NOMO-1 treated with dmso at 0.1 percent for 144 hours (cell line): ENCODE measurements around the gene MSGN1.

ENCODE experiments used
- DNase-seq: peaks from one replicate; lab custom pipeline; 2025; ENCODE audit not compliant: unreplicated experiment; lab: John Stamatoyannopoulos, UW

Gene MSGN1, protein sequence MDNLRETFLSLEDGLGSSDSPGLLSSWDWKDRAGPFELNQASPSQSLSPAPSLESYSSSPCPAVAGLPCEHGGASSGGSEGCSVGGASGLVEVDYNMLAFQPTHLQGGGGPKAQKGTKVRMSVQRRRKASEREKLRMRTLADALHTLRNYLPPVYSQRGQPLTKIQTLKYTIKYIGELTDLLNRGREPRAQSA

GRCh38 chr2:17816396-17817245 is at the start of gene MSGN1:
TSS of gene MSGN1 (plus strand) at chr2:17816460. CDS start at chr2:17816519, 59 bp downstream.
- DNase-seq: no peak

DNA sequence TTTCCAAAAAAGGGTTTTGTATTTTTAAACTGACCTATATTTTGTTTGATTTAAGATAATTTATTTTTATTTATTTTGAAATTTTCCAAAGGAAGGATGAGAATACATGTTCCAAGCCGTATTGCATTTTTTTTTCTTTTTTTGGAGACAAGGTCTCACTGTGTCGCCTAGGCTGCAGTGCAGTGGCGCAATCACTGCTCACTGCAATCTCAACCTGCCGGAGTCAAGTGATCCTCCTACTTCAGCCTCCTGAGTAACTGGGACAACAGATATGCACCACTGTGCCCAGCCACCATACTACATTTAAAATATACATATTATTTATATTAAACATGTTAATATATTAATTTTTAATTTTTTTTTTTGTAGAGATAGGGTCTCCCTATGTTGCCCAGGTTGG is 47.4 kb upstream of the MSGN1 start:
- no peak for DNase-seq

DNA sequence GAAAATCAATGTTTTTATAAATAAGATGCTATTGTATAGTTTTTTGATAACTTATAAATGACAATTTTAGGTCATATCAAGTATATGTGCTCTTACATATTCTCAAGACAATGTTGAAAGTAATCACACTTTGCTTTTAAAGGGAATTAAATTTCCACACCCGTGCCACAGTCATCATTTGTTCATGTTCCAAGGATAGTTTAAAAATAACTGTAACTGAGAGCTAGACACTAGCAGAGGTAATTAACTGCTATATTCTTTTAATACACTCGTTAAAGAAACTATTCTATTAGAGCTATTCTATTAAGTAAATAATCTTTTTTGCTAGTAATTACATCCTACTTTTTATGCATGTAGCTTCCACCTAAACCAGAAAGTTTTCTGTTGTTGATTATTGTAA is 44.3 kb upstream of the MSGN1 start:
- DNase-seq: no peak

DNA sequence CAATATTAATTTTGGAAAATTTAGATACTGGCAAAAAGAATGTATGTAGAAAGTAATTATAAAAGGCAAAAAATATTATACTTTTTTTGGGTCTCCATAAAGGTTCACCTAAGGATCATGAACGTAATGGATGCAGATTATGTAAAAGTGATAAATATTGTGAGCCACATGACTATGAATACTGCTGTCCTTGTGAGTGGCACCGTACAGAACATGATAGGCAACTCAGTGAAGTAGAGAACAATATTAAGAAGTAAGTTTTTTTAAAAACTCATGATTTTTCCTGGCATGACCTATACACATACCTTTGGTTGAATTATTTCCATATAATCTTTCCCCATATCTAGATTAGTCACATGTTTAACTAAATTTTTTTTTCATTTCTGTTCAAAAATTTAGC is 43.7 kb upstream of the MSGN1 start:
- no peak for DNase-seq

- no peak for DNase-seq
These were observed 35.7 kb upstream of the MSGN1 start for GRCh38 chr2:17780546-17780945.

DNA sequence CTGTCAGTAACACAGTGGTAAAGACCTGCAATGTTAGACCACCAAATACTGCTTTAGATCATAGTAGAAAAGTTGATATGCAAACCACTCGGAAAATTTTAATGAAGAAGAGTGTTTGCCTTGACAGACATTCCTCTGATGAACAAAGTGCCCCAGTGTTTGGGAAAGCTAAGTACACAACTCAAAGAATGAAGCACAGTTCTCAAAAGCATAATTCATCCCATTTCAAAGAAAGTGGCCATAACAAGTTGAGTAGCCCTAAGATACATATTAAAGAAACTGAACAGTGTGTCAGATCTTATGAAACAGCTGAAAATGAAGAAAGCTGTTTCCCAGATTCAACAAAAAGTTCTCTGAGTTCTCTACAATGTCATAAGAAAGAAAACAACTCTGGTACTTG is 34.8 kb upstream of the MSGN1 start:
- no peak for DNase-seq

- no peak for DNase-seq
These were observed 29.5 kb upstream of the MSGN1 start for GRCh38 chr2:17786727-17787126.

GRCh38 chr2:17788773-17789172 is 27.5 kb upstream of the MSGN1 start:
- DNase-seq: no peak

GRCh38 chr2:17790536-17790935 is 25.7 kb upstream of the MSGN1 start:
- DNase-seq: no peak

GRCh38 chr2:17791121-17791816 is 25.0 kb upstream of the MSGN1 start:
- no peak for DNase-seq

DNA sequence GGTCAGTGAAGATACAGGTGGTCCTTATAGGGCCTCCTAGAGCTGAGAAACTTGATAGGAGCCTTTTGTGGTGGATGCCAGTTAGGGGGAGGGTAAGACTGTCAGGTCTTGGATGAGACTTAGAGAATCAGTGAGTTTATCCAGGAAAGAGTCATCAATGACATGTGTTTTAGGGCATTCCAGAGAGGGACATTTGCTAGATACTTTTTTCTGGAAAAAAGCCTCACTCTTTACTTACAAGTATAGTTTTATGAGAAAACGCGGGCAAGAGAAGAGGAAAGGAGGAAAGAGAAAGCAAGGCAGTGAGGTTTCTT is 24.5 kb upstream of the MSGN1 start:
- DNase-seq: no peak

DNA sequence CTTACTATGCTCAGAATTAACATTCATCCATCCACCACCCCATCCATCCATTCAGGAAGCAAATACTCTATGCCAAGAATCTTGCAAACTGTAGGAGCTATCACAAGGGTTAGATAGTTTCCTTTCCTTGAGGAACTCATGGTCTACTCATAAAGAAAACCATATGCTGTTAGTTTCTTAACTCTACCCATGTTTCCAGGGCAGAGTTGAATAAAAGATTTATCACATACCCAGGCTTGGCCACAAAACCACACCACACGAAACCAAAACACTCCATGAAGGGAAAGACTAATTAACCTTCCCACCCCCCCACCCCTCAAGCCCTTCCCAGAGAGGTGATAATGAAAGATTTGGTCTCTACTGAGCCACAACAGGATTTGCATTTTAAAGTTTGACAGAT is 23.7 kb upstream of the MSGN1 start:
- DNase-seq: no peak

DNA sequence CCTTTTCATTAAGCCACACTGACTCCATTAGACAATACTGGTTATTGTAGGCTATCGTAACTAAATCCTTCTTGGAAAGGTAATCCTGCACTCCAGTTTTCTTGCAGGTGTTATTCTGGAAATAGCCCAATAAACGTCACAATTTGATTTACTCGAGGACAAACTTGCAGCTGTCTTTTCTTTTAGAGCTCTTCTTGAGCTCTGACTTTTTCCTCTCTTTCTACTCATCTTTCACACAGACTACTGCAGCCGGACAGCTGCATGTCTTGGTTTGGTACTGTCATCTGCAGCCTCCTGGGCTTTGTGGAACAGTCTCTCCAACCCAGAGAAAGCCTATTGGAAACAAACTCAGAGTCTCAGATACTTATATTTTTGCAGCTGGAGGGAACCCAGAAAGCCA is 23.0 kb upstream of the MSGN1 start:
- DNase-seq: no peak

DNA sequence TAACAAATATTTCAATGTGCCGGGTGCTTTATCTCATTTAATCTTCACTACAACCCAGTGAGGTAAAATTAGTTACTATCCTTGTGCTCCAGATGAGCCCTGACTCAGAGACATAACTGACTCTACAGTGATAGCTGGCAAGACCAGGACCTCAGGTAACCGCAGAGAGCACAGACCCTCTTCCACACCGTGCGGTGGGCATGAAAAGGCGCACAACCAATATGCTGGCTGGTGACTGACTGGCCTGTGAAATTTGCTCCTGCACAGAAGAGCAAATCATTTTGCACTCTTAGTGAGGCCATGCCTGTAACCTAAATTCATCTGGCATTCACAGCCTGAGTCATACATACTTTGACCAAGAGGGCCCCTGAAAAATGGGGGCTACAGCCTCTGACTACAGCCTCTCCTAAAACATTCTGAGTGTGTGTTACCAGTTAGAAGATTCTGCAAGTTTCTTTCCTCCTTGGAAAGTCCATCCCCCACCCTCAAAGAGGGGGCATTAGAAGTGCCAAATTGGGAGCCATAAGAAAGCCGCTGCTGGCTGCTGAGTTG is 22.4 kb upstream of the MSGN1 start:
- DNase-seq: no peak

DNA sequence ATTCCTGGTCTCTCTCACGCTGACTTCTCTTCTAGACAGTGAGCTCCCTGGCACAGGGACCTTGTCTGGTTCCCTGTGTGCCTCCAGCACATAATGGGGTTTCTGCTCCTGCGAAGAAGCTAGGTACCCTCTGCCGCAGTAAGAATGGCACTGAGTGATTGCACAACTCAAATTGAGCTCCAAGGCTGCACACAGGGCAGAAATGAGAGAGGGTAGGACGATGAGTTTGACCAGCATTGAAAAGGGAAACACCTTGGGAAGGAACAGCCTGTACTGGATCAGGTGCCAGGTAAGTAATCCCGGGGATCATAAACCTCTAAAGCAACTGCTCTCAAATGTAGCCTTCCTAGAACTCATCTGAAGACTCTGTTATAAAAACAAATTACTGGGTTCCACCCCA is 21.0 kb upstream of the MSGN1 start:
- DNase-seq: no peak

DNA sequence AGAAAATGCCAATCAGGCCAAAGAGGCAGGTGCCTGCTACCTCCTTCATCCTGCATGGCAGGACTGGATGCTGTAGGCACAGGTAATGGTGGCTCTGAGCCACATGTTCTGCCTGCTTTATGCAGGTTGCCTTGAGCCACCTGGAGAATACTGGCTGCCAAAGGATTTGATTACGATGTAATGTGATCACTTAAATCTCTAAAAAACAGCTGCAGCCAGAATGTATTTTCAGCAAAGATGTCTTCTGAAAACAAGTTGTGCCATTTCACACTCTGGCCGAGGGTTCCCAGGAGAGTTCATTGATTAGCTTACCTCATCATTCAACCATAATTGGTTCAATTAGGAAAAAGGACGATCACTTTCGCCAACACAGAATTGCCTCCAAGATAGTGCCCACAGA is 17.9 kb upstream of the MSGN1 start:
- no peak for DNase-seq

DNA sequence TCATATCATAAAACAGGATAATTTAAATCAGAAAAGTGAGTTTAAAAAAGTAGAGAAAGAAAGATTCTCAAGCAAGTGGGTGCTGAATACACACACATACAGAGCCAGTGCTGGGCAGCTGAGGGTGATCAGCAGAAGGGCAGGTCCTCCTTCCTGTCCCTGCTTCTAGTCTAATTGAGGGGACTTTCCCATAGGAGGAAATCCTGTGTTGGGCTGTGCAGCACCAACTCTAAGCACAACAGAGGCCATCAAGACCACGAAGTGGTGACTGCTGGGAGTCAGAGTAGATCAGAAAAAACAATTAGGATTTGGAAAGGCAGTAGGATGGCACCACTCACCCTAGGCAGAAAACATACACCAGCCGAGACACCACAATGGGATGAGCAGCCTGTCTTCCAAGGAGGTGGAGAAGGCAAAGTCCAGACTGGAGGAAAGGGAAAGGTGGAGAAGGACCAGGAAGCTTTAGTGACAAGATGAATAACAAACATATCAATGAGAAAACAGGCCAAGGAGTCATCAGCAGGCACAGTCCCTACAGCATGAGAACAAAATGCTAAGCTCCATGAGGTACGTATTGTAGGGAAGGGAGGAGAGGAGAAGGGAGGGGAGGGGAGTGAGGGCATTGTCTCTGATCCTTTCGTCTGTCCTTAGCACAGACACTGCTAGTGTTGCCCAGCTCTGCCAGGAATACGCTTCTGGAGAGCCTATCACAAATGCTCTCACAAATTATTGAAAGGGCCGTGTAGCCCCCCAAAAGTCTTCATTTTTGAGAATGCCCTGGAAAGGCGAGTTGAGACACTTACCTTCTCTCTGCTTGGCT is 16.7 kb upstream of the MSGN1 start:
- DNase-seq: no peak

DNA sequence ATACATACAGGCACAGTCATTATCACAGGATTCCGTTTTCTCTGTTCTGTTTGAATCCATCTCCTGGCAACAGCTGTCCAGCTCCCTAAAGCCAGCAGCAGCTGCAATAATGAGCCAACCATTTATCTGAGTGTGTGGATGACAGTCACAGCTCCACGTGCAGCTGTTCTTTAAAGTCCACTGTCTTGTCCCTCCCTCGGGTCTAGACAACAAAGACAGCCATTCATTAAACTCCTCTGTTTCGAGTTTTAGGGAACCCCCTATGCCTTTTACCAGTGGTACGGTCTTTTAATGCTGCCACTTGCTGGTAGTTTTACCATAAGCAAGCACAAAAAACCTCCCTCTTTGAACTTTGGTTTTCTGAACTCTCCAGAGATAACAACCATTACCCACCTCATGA is 16.0 kb upstream of the MSGN1 start:
- no peak for DNase-seq

GRCh38 chr2:17800693-17801458 is 15.4 kb upstream of the MSGN1 start:
- no peak for DNase-seq

- DNase-seq: no peak
These were observed 12.8 kb upstream of the MSGN1 start for GRCh38 chr2:17803497-17803896.
